GM12891 (cell line): ENCODE results near the gene LAMB4.

ENCODE experiments used
- POLR2A ChIP-seq: IDR thresholded peaks from 2 replicates; pipeline ENCODE4 v1.6.1; 2011; ENCODE audit warnings: low read depth, low read length, control low read depth
- POLR2AphosphoS5 ChIP-seq: IDR thresholded peaks from 2 replicates; pipeline ENCODE4 v1.6.1; 2011; ENCODE audit warnings: low read depth, low read length, control low read depth
- SPI1 ChIP-seq: IDR thresholded peaks from 2 replicates; pipeline ENCODE4 v1.6.1; 2011; ENCODE audit warnings: low read depth, low read length, control low read depth

GRCh38 chr7:108178398-108178797 is 48.2 kb upstream of the LAMB4 start:
- TF ChIP-seq POLR2A (no peak), POLR2AphosphoS5 (no peak), SPI1 (no peak)
